ENCODE measurements around the gene TERB2.
"Not testable (repeated sequence)": the region's sequence is repeated elsewhere in the genome, so short reads cannot be mapped to it uniquely, and the experiment has no call there.

DNA sequence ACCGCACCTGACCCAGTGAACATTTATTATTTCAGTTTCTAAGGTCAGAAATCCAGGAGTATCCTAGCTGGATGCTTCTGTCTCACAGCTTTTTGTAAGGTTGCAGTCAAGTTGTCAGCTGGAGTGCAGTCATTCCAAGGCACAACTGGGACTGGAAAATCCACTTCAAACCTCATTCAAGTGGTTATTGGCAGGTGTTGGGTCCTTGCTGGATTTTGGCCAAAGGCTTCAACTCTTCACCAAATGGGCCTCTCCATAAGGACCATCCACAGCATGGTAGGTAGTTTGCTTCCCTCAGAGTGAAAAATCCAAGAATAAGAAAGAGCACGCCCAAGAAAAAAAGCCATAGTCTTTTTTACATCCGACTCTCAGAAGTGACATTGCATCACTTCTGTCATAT, 19.7 kb downstream of the TERB2 start:
- TF ChIP-seq POLR2AphosphoS5, POLR2A, EP300 (IDR thresholded peaks at IDR 0.05): not testable (repeated sequence)
- TF ChIP-seq, protein P1, sequence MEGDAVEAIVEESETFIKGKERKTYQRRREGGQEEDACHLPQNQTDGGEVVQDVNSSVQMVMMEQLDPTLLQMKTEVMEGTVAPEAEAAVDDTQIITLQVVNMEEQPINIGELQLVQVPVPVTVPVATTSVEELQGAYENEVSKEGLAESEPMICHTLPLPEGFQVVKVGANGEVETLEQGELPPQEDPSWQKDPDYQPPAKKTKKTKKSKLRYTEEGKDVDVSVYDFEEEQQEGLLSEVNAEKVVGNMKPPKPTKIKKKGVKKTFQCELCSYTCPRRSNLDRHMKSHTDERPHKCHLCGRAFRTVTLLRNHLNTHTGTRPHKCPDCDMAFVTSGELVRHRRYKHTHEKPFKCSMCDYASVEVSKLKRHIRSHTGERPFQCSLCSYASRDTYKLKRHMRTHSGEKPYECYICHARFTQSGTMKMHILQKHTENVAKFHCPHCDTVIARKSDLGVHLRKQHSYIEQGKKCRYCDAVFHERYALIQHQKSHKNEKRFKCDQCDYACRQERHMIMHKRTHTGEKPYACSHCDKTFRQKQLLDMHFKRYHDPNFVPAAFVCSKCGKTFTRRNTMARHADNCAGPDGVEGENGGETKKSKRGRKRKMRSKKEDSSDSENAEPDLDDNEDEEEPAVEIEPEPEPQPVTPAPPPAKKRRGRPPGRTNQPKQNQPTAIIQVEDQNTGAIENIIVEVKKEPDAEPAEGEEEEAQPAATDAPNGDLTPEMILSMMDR (IDR thresholded peaks at IDR 0.05): not testable (repeated sequence)
